ENCODE results near the gene ARG2. TPM values are rescaled to one million over a fixed set of nuclear protein-coding genes. Genes with fewer than 3 reads are reported as not detected.

Gene ARG2
- total and polyA plus RNA-seq, 10 of the 15 experiments (the other 5 are each of a cell fraction or from before 2014, with no cell fraction given) = 0.48 to 7.8 (median 1.1) TPM

- ATAC-seq (no peak), DNase-seq (ENCODE audit: low read depth, low spot score) (no peak), FAIRE-seq (no peak)
- TF ChIP-seq RBBP5 (conservative IDR thresholded peaks at IDR 0.05) (no peak), POLR2A (IDR thresholded peaks at IDR 0.05; ENCODE audit: low read depth, low read length) (no peak), E2F4 (IDR thresholded peaks at IDR 0.05; ENCODE audit: low read depth, low read length) (no peak), FOXK2 (IDR thresholded peaks at IDR 0.05) (no peak), SPI1 (IDR thresholded peaks at IDR 0.05; ENCODE audit: borderline replicate concordance, insufficient read depth, low read depth, low read length) (no peak), CHD2 (IDR thresholded peaks at IDR 0.05; ENCODE audit: borderline replicate concordance, low read depth, low read length) (no peak), CUX1 (IDR thresholded peaks at IDR 0.05; ENCODE audit: insufficient replicate concordance, low read depth, low read length) (no peak), DPF2 (IDR thresholded peaks at IDR 0.05) (no peak), SMAD1 (IDR thresholded peaks at IDR 0.05; ENCODE audit: low read depth, partially characterized antibody) (no peak), MEF2A (IDR thresholded peaks at IDR 0.05; ENCODE audit: insufficient read depth, low read depth, low read length) (no peak), PAX5 (IDR thresholded peaks at IDR 0.05; ENCODE audit: borderline replicate concordance, low read depth, low read length) (no peak), ELK1 (IDR thresholded peaks at IDR 0.05; ENCODE audit: low read depth, low read length) (no peak), KDM1A (IDR thresholded peaks at IDR 0.05; ENCODE audit: borderline replicate concordance) (no peak), CBX3 (IDR thresholded peaks at IDR 0.05; ENCODE audit: borderline replicate concordance, low read depth) (no peak), RAD21 (IDR thresholded peaks at IDR 0.05; ENCODE audit: insufficient read depth, low read depth, low read length) (no peak), MTA2 (IDR thresholded peaks at IDR 0.05; ENCODE audit: low read depth) (no peak), ATF2 (IDR thresholded peaks at IDR 0.05; ENCODE audit: low read length) (no peak)
- ChIA-PET POLR2A (no interaction called here), RAD21 (ENCODE audit: unreplicated experiment) (interaction anchor here (0.5 to 11.1 kb wide), 6 partner anchors 37 to 154 kb away, joined by 3 to 153 read pairs (median 4); partner anchors contain the start of gene RDH12), SMC1A (ENCODE audit: uncharacterized antibody, unreplicated experiment) (interaction anchor here (0.8 to 12.1 kb wide), 10 partner anchors 10 to 162 kb away, joined by 3 to 206 read pairs (median 6); partner anchors contain the start of genes ARG2 and RDH12), CTCF (interaction anchor here (0.9 to 27.6 kb wide), 12 partner anchors 9 to 196 kb away, joined by 3 to 583 read pairs (median 7); partner anchors contain the start of genes PIGH and RDH12)
- BruUV-seq (replicated peaks) = no TSS peak
- no peaks in the 10 kb centered on the region for H3K79me2 ChIP-seq (ENCODE audit: control insufficient read depth, insufficient read depth, low read length)
- H3K9me3 ChIP-seq (replicated peaks; ENCODE audit: control insufficient read depth, insufficient read depth, low read length) = no peaks in the 10 kb centered on the region
- intact Hi-C loops (cut with micrococcal nuclease; ENCODE audit: unreplicated experiment) (no loop called here), in situ Hi-C loops (cut with MboI) (loop anchor here (5.0 to 10.0 kb wide), 2 partner anchors 86 to 123 kb away; partner anchors contain the start of gene RDH12)
- H3K9ac ChIP-seq (ENCODE audit: control insufficient read depth, insufficient read depth, low read length) = no peak overlapping the region
- no peak overlapping the region for H3K4me3 ChIP-seq
- H4K20me1 ChIP-seq (ENCODE audit: control insufficient read depth, insufficient read depth) = no peaks in the 10 kb centered on the region
- H3K4me1 ChIP-seq (ENCODE audit: control insufficient read depth, insufficient read depth, low read length) = no peaks in the 10 kb centered on the region
- H3K4me2 ChIP-seq (ENCODE audit: control insufficient read depth, insufficient read depth) = no peak overlapping the region
- no peak overlapping the region for H3K27ac ChIP-seq (ENCODE audit: control insufficient read depth, insufficient read depth)
- H2AFZ ChIP-seq (ENCODE audit: control insufficient read depth, low read depth, low read length) = no peak overlapping the region
- H3K36me3 ChIP-seq (ENCODE audit: control insufficient read depth in 2 of 2, insufficient read depth in 2 of 2, low read length in 1 of 2) = no peaks in the 10 kb centered on the region
- WGBS (ENCODE audit: insufficient coverage, insufficient replicate concordance, low lambda C conversion rate, missing lambda C conversion rate) = 38% methylated on average over 1 of the region's 1 CpG
- no peaks in the 10 kb centered on the region for H3K27me3 ChIP-seq (replicated peaks in 1 of 2; ENCODE audit: control insufficient read depth in 2 of 2, insufficient read depth in 2 of 2, low read length in 1 of 2)
Observed at GRCh38 chr14:67581643-67582042, 38.1 kb upstream of the ARG2 start.
